Mucosa of rectum (tissue), 2 donors: Measurements from ENCODE around the gene CD84.

Experiments used
- H3K27ac ChIP-seq, 2 donors: one replicate each; pipeline ENCODE4 v1.7.0; 2013; ENCODE audit warnings: inconsistent platforms in 2 of 2, low read depth in 2 of 2, low read length in 2 of 2
- H3K27me3 ChIP-seq, 2 donors: one replicate each; pipeline ENCODE4 v1.7.0; 2013; ENCODE audit warnings: low read length in 2 of 2; ENCODE audit not compliant: control insufficient read depth in 2 of 2, insufficient read depth in 2 of 2
- H3K36me3 ChIP-seq, 2 donors: one replicate each; pipeline ENCODE4 v1.7.0; 2013; ENCODE audit warnings: low read length in 2 of 2; ENCODE audit not compliant: control insufficient read depth in 2 of 2, insufficient read depth in 2 of 2
- H3K4me1 ChIP-seq, 2 donors: one replicate each; pipeline ENCODE4 v1.7.0; 2013; ENCODE audit warnings: low read length in 2 of 2, mild to moderate bottlenecking in 1 of 2; ENCODE audit not compliant: control insufficient read depth in 2 of 2, insufficient read depth in 2 of 2
- H3K4me3 ChIP-seq, 2 donors: one replicate each; pipeline ENCODE4 v1.7.0; 2013; ENCODE audit warnings: low read length in 2 of 2
- H3K9ac ChIP-seq, 2 donors: one replicate each; pipeline ENCODE4 v1.7.0; 2013; ENCODE audit warnings: low read length in 2 of 2, low read depth in 1 of 2, mild to moderate bottlenecking in 1 of 2
- H3K9me3 ChIP-seq, 2 donors: one replicate each; pipeline ENCODE4 v1.7.0; 2013; ENCODE audit warnings: low read length in 2 of 2; ENCODE audit not compliant: control insufficient read depth in 2 of 2
- donor health status: healthy.
- donor health status: Normal muscosa, but diverticular disease.

Gene CD84

GRCh38 chr1:160622501-160623226 lies 43.4 kb upstream of the CD84 start:
- H3K36me3 ChIP-seq: no peaks in the 10 kb centered on the region
- no peak overlapping the region for H3K4me3 ChIP-seq
- no peak overlapping the region for H3K27ac ChIP-seq

DNA sequence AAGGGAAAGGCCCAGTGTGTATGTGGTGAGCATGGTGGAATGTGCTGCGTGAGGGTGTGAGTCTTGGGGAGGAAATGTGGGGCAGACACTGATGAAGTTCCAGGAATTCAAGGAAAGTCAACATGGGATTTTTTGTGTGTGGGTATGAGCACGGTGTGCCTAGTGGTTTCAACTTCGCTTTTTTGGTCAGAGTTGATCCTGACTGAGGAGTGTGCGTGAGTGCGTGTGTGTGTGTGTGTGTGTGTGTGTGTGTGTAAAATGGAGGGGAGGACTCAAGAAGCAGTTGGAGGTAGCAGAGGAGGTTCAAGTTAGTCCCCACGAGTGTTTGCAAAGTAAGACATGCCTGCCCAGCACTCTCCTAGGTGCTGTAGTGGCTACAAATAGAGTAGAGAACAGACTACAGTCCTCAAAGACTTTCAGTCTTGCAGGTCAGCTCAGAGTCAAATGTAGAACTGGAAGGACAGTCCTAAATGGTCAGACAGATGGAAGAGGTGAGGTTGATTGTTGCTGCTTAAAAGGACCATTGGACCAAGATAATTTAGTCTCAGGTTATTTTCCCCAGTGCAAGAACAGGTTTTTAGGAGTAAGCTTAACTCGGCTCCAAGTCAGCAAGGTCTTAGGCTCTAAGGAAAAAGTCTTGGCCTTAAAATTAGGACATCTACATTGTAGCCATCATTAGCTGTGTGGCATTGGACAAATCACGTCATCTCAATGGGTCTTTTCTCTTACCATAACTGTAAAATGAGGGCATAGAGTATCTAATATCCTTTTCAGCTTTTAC lies 42.5 kb upstream of the CD84 start:
- Histone ChIP-seq H3K36me3 (no peaks in the 10 kb centered on the region), H3K9ac (no peak overlapping the region), H3K27ac (peak overlapping the region in 1 of 2 donors; percentile 3), H3K4me3 (no peak overlapping the region), H3K9me3 (no peaks in the 10 kb centered on the region), H3K27me3 (no peaks in the 10 kb centered on the region), H3K4me1 (peaks cover 3 to 7% of the 10 kb centered on the region in 2 donors)

More at GRCh38 chr1:160622501-160623226, 43.4 kb upstream of the CD84 start:
- H3K4me1 ChIP-seq: peaks cover 3 to 7% of the 10 kb centered on the region in 2 donors
- H3K27me3 ChIP-seq: no peaks in the 10 kb centered on the region
- H3K9ac ChIP-seq: no peak overlapping the region
- no peaks in the 10 kb centered on the region for H3K9me3 ChIP-seq

- Histone ChIP-seq H3K36me3 (no peaks in the 10 kb centered on the region), H3K9me3 (no peaks in the 10 kb centered on the region), H3K27ac (no peak overlapping the region), H3K27me3 (no peaks in the 10 kb centered on the region), H3K9ac (no peak overlapping the region), H3K4me1 (peaks cover 0 to 4% of the 10 kb centered on the region in 2 donors), H3K4me3 (no peak overlapping the region)
These were observed 41.8 kb upstream of the CD84 start for GRCh38 chr1:160620942-160621632.

DNA sequence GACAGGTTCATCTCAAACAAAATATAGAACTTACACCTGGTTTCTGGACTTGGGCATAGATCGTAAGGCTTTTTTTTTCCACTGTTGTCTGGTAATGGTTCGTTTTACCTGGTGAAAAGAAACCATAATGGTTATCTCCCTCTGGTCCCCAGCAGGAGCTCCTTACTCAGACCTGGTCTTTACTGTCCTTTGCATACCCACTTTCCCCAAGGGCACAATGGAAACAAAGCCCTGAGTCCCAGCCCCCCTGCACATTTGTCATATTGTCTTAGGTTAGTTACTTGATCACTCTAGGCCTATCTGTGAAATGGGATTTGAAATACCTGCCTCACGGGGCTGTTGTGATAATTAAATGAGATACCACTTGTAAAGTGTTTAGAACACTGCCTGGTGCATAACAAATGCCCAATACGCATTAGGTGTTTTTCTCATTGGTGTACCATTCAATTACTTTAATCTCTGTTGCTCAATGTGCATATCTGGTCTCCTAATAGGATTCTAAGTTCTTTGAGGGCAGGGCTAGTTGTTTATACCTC lies 40.5 kb upstream of the CD84 start:
- H3K9me3 ChIP-seq: no peaks in the 10 kb centered on the region
- peaks cover 0 to 3% of the 10 kb centered on the region in 2 donors for H3K4me1 ChIP-seq
- no peak overlapping the region for H3K9ac ChIP-seq
- no peak overlapping the region for H3K27ac ChIP-seq
- H3K27me3 ChIP-seq: no peaks in the 10 kb centered on the region
- no peak overlapping the region for H3K4me3 ChIP-seq
- H3K36me3 ChIP-seq: no peaks in the 10 kb centered on the region

- Histone ChIP-seq H3K27me3 (no peaks in the 10 kb centered on the region), H3K27ac (no peak overlapping the region), H3K9me3 (no peaks in the 10 kb centered on the region), H3K36me3 (no peaks in the 10 kb centered on the region), H3K4me3 (no peak overlapping the region), H3K9ac (no peak overlapping the region), H3K4me1 (peaks cover 0 to 3% of the 10 kb centered on the region in 2 donors)
These were observed 39.5 kb upstream of the CD84 start for GRCh38 chr1:160618763-160619274.

DNA sequence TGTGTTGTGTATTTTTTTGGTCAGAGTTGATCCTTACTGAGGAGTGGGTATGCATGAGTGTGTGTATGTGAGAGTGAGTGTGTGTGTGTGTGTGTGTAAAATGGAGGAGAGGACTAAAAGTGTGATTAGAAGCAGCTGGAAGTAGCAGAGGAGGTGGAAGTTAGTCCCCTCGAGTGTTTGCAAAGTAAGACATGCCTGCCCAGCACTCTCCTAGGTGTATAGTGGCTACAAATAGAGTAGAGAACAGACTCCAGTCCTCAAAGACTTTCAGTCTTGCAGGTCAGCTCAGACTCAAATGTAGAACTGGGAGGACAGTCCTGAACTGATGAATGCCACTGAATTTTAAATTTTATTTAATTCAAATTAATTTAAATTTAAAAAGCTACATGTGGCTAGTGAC lies 39.0 kb upstream of the CD84 start:
- no peak overlapping the region for H3K9ac ChIP-seq
- H3K36me3 ChIP-seq: no peaks in the 10 kb centered on the region
- H3K4me1 ChIP-seq: peaks cover 0 to 3% of the 10 kb centered on the region in 2 donors
- H3K27me3 ChIP-seq: no peaks in the 10 kb centered on the region
- no peak overlapping the region for H3K4me3 ChIP-seq
- H3K9me3 ChIP-seq: no peaks in the 10 kb centered on the region
- H3K27ac ChIP-seq: no peak overlapping the region

DNA sequence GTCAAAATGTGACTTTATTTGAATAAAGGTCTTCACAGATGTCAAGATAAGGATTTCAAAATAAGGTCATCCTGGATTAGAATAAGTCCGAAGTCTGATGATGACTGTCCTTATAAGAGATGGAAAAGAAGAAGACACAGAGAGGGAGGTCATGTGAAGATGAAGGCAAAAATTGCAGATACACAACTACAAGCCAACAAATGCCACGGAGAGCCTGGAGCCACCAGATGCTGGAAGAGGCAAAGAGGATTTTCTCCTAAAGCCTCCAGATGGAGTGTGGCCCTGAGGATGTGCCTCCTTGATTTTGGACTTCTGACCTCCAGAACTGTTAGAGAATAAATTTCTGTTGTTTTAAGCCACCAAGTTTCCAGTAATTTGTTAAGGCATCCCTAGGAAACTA lies 36.4 kb upstream of the CD84 start:
- H3K4me1 ChIP-seq: no peaks in the 10 kb centered on the region
- H3K9ac ChIP-seq: no peak overlapping the region
- no peaks in the 10 kb centered on the region for H3K36me3 ChIP-seq
- H3K27me3 ChIP-seq: no peaks in the 10 kb centered on the region
- no peak overlapping the region for H3K4me3 ChIP-seq
- no peaks in the 10 kb centered on the region for H3K9me3 ChIP-seq
- no peak overlapping the region for H3K27ac ChIP-seq

- H3K9me3 ChIP-seq: no peaks in the 10 kb centered on the region
- H3K4me3 ChIP-seq: no peak overlapping the region
- no peak overlapping the region for H3K9ac ChIP-seq
- H3K36me3 ChIP-seq: no peaks in the 10 kb centered on the region
- H3K4me1 ChIP-seq: no peaks in the 10 kb centered on the region
- H3K27ac ChIP-seq: no peak overlapping the region
- H3K27me3 ChIP-seq: no peaks in the 10 kb centered on the region
These were observed 35.1 kb upstream of the CD84 start for GRCh38 chr1:160614410-160614809.

DNA sequence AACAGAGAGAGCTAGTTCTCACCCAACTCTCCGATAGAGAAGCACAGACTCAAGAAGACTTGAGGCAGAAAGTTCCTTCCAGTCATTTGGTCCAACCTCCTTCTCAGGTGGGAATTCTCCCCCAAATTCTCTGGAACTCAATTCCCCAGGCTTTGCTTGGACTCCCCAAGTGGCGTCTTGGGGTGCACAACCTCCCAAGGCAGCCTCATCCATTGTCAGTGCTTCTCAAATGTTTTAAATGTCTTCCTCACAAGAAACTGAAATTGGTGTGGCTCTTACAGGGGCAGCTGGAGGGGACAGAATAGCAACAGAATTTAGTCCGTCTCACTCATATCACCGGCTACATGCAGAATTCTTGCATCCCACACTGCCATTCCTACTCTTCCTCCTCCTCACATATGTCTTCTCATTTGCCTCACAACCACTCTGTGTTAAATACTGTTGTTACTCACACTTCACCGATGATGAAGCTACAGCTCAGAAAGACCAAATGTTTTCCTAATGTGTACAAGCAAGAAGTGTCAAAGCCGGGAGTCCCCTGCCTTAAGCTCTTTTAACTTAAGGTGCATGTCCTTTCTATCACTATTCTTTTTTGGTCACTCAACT lies 33.4 kb upstream of the CD84 start:
- H3K4me3 ChIP-seq: no peak overlapping the region
- H3K27ac ChIP-seq: no peak overlapping the region
- no peaks in the 10 kb centered on the region for H3K27me3 ChIP-seq
- H3K9me3 ChIP-seq: no peaks in the 10 kb centered on the region
- H3K9ac ChIP-seq: no peak overlapping the region
- H3K36me3 ChIP-seq: no peaks in the 10 kb centered on the region
- H3K4me1 ChIP-seq: no peaks in the 10 kb centered on the region
